Muscle of arm (tissue), 12 donors: Measurements from ENCODE around the gene BAIAP2L2. TPM values are rescaled to one million over a fixed set of nuclear protein-coding genes. Genes with fewer than 3 reads are reported as not detected.
"Not testable (repeated sequence)": the region's sequence is repeated elsewhere in the genome, so short reads cannot be mapped to it uniquely, and the experiment has no call there.

Source experiments
- DNase-seq: peaks from one replicate; pipeline ENCODE4 v3.0.0-alpha.2; 2013
- polyA plus RNA-seq, 12 donors: library from polyadenylated mRNA; unstranded; fragments of 120-200 nt; gene quantifications; one replicate each; pipeline ENCODE4 v1.2.1, GENCODE V29; 2013; ENCODE audit not compliant: insufficient read length in 12 of 12

Gene BAIAP2L2
- polyA plus RNA-seq, 12 donors, result 0.52 to 17.0 (median 1.1) TPM; not detected in 1

DNA sequence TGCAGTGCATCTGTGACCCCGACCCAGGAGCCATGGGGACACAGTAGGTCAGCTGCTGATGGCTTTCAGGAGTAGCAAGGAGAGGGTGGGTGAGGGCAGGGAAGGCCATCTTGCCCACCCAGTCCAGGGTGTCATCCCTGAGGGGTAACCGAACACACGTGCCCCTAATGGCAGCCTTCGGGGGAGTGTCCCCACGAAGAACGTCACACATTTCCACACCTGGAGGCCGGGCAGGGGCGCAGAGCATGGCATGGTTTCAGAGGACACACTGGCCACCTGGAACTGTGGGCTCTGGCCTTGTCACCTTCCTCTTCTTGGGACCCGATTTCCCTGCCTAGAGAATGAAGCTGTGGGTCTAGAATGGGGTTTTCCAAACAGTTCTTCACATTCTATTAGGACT is 19.4 kb upstream of the BAIAP2L2 start:
- no peak for DNase-seq

DNA sequence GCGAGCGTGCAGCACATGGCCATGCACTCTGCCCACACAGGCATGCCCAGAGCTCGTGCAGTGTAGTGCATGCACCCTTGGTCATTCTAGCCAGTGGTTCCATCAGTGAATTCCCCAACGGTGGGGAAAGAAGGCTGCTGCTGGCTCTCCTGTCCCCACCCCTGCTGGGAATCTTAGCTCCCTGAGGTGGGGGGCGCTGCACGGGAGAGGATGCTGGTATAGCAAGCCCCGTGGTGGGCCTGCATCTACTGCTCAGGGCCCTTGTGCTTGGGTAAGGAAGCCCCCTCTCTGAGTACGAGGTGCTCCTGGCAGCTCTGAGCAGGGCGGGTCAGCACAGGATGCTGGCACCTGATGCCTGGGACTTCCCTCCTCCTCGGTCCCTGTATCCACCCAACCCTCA is 18.5 kb upstream of the BAIAP2L2 start:
- no peak for DNase-seq

- no peak for DNase-seq
Observed at GRCh38 chr22:38127869-38128268, 17.4 kb upstream of the BAIAP2L2 start.

DNA sequence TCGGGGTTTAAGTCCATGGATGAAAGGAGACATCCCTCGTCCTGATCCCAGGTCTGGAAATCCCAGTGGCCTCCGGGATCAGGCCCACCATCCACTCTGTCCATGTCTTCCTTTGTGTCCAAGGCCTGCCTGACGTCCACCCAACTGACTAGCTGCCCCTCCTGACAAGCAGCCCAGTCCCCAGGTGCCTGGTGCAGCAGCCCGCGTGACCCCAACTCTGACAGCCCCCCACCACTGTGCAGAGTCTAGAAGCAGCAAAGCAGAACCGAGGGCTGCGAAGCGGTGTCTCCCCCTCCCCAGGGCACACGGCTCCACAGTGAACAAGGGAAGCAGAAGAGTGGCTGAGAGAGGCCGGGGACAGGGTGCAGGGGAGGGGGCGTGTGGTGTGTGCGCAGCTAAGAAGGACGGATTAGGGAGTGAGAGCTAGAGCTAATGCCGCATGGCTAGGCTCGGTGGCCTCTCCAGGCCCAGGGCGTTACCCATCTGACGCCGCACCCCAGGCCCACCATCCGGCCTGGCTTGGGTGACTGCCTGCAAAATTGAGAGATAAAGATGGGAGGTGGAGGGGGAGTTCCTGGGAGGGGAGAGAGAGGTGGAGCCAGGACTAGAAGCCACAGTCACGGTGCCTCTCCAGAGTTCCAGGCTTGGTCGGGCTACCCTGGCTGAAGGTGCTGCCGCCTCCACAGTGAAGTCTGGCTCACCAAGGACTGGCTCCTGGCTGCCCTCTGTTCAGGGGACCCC is 16.6 kb upstream of the BAIAP2L2 start:
- DNase-seq, result no peak

- DNase-seq, result no peak
Observed at GRCh38 chr22:38125751-38126201, 15.3 kb upstream of the BAIAP2L2 start.

- DNase-seq, result no peak
Observed at GRCh38 chr22:38125038-38125610, 14.6 kb upstream of the BAIAP2L2 start.

DNA sequence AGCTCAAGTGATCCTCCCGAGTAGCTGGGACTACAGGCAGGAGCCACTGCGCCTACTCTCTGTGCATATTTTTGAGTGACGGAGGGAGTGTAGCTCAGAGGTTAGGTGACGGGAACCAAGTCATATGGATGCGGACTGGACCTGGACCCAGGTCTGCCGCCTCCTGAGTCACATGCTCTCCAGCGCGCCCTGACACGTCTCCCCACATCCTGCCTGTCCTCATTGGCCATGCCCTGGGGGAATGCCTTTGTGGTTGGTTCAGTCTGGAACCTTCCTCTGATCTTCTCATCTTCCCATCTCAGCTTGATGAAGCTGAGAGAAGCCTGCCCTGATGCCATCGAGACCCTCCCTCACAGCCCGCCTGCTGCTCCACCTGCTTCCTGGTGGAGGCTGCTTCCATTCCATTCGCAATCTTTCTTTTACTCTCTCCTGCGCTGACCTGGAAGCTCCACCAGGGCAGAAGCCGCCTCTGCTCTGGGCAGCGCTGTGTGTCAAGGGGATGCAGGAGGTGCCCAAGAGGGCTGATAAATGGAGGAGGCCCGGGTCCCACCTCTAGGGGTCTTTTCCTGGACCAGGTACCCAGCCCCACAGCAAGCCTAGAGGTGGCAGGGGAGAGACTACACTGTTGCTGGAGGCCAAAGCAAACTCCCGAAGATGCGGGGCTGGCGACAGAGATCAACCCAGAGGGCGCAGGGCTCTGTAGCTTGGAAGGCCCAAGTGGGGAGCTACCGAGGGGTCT is 13.9 kb upstream of the BAIAP2L2 start:
- DNase-seq, result no peak

GRCh38 chr22:38122616-38123015 is 12.1 kb upstream of the BAIAP2L2 start:
- no peak for DNase-seq

- DNase-seq, result no peak
Observed at GRCh38 chr22:38120359-38121110, 10.1 kb upstream of the BAIAP2L2 start.

- DNase-seq, result not testable (repeated sequence)
Observed at GRCh38 chr22:38118747-38119146, 8.3 kb upstream of the BAIAP2L2 start.

DNA sequence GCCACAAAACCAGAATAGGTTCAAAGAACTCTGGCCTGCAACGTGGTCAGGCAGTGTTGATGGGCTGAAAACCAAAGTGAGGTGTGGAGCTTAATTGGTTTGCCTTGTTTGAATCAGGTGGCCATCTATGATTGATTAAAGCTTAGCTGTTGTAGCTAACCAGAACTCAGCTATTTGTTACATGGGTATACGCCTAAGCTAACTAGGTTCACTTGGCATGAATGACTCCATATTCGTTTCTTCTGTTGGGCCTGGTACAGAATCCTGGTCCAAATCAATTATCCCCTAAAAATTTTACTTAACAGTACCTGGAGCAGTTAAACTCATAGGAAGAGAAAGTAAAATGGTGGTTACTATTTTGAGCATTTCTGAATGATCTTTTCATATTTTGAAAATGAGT is 7.7 kb upstream of the BAIAP2L2 start:
- no peak for DNase-seq

- DNase-seq, result not testable (repeated sequence)
Observed at GRCh38 chr22:38117556-38117955, 7.1 kb upstream of the BAIAP2L2 start.

- DNase-seq, result no peak
Observed at GRCh38 chr22:38115423-38116205, 5.1 kb upstream of the BAIAP2L2 start.

DNA sequence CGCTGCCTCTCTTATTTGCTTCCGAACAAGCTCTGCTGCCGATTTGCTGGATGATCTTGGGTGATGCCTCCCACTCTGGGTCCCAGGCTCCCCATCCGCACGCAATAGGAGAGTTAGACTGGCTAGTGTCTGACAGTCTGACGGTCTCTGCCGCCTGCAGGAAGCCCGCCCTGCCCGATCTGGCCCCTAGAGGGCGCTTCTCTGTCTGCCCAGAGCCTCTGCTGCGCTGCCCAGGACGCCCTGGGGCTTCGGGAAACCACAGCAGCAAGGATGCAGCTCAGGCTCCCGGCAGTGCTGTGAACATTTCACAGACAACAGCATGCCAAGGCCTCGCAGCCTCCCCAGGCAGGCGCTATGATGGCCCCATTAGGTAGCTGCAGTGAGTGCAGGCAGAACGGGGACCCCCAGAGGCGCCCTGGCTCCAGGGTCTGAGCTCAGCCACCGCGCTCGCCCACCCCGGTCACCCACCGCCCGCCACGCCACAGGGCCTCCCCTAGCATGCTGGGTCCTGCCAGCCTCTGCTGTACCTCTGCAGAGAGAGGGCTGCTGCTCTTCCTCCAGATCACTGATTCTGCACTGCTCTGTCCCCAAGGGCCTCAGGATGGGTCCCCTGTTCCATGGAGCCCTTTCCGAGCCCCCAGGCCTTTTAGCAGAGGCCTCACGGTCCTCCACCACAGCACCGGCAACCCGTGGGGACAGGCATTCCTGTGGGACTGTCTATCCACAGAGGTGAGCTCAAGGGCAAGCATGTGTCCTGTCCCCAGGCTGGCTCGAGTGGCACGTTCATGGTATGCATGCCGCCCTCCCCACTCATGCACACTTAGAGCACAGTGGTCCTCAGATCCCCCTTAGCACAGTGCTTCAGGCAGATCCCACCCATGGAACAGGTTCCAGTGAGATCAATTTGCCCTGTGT is 4.3 kb upstream of the BAIAP2L2 start:
- DNase-seq, result peak; percentile 83

DNA sequence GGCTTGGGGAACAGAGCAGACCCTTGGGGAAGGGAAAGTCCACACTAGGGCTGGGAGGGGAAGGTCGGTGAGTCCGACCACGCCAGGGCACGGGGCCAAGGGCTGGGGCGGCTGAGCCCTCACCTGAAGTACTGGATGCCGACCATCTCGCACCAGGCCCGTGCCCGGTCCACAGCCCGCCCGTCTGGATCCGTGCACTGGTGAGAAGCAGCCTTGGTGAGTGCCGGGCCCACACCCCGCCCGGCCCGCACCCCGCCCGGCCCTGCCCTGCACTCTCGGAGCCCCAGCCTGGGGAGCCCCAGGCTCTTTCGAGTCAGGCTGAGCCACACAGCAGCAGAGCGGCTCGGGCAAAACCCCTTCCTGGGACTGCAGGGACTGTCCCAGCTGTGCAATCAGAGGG is 1.9 kb upstream of the BAIAP2L2 start:
- DNase-seq, result no peak

DNA sequence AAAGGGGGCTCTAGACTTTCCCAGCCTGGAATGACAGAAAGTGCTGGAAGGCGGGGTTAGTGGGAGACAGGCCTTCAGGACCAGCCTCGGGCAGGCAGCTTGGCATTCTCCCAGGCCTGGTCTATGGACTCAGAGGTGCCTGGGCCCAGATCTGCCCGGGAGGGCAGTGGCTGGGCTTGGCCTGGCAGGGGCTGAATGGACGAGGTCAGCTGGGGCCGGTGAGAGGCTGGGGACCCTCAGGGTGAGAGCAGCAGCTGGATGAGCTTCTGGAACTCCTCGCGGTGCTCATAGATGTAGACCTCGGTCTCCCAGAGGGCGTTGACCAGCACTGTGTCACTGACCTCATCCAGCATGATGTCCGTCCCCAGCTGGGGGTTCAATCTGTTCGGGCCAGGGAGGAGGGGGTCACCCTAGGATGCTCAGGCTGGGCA is 1.5 kb upstream of the BAIAP2L2 start:
- DNase-seq, result no peak

DNA sequence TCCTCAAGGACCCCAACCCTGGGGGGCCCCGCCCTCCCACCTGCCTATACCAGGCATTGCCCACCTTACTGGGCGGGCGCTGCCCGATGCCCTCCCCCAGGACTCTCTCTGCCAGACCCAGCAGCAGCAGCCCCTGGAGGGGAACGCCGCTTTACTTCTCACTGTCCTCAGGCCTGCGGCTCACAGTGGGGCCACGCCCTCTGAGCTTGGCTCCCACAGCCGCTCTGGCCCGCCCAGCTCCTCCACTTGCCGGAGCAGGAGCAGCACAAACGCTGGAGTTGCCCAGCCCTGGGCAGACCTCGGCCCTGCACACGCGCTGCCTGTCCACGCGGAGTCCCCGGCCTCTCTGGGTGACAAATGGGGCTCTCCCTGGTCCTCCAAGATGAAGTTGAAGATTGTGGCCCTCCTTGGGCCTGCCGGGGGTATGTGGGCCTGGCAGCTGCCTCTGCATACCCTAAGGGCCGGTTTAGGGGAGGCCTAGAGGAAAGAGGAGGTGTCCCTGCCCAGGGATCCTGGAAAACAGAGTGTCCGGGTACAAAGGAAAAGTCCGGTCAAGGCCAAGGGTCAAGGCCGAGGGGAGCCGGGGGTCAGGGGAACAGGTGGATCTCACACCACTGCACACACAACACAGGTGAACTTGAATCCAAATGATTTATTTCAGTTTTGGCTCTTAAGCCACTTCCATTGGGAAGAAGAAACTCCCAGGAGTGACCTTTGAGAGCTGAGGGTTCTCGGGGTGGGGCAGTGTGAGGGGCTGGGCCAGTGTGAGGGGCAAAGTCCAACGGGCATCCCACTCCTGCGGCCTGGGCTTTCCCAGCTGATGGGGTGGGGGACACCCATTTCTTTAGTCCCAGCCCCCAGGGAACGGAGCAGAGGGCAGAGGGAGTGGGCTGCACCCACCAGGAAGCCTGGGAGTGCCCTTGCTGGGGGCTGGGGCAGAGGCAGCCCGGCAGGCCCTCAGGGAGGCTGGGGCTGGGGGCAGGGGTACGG is 674 bp upstream of the BAIAP2L2 start:
- DNase-seq, result no peak

GRCh38 chr22:38109371-38110001 is 998 bp downstream of the BAIAP2L2 start:
- DNase-seq, result no peak
